NCI-H526 treated with DMSO at 0.1 percent for 48 hours (cell line): Measurements from ENCODE around the gene HMG20A.

ENCODE experiments used
- DNase-seq: peaks from one replicate; lab custom pipeline; 2025; lab: John Stamatoyannopoulos, UW

The HMG20A gene

GRCh38 chr15:77430213-77430612 lies 9.5 kb downstream of the HMG20A start:
- no peak for DNase-seq

GRCh38 chr15:77430652-77431051 lies 10.0 kb downstream of the HMG20A start:
- no peak for DNase-seq

- DNase-seq, result no peak
These were observed 16.1 kb downstream of the HMG20A start for GRCh38 chr15:77436822-77437221.

- DNase-seq, result no peak
These were observed 16.6 kb downstream of the HMG20A start for GRCh38 chr15:77437264-77437663.

DNA sequence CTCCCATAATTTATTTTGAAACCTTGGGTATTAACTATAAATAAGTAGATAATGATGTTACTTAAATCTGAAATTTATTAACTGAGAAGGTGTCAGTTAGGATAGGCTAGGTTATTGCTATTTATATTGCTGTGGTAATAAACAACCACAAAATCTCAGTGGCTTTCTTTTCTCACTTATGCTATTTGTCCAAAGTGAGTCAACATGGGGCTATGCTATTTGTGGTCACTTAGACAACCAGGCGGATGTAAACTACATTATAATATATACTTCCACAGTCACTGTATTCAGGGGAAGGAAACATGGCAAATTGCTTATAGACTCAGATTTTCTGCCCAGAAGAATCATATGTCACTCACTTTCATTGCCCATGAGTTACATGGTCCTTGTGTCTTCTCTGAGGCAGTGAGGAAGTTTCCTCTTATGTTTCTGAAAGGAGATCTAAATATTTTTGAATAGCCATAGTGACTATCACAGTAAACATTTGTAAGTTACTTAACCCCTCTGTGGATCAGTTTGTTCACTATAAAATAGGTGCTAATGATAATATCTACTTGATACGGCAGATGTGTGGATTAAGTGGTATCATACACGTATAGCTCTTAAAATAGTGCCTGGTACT lies 19.8 kb downstream of the HMG20A start:
- no peak for DNase-seq

DNA sequence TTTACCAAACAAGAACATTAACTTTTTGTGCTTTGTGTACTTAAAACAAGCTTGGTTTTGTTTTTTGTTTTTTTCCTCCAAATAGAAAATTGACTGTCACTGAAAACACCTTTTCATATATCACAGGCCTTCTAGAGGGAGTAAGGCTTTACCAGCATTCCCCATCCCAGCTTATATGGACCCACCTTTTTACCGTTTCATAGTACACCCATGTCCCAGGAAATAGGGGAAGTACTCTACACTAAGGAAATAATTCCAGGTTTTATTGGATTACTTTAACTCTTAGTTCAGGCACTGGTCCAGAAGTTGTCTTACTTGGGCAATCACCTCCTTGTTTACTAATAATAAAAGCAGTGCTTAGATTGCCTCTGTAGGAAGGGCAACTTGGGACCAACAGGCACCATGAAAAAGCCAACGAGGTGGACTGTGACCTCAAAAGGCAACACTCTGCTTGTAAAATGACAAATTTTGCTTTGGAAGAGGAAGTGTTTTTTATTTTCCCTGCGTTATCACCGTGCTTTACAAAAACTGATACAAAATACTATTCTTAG lies 26.2 kb downstream of the HMG20A start:
- no peak for DNase-seq

DNA sequence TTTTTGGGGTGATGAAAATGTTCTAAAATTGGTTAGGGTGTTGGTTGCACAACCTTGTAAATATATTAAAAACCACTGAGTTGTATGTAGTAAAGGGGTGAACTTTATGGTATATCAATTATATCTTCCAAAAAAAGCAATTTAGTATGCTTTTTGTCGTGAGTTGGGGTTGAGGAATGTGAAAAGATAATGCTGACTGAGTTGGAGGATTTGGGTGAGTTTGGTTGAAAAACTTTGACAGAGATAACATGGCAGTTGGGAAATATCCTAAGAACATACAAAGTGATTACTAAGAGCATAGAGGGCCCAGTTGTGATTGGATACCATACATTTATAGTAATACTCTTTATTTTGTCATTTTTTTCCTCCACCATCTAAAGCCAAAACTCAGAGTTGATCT lies 33.6 kb downstream of the HMG20A start:
- DNase-seq, result no peak

DNA sequence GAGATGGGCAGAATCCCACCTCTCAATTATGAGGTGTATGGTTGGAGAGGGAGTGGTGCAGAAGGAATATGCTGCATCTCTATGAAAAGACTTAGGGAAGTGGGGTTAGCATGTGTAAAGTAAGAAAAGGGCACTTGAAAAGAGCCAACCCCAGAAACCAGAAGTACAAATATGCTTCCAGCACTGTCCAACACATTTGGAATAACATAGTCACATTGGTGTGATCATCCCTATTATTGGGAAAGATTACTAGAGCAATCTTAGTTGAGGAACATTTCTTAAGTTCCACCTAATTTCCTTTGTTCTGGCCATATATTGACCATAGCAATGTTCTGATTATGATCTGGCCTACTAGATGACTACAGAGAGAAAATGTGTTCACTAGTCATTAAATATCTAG lies 34.3 kb downstream of the HMG20A start:
- DNase-seq, result no peak

- no peak for DNase-seq
These were observed 35.1 kb downstream of the HMG20A start for GRCh38 chr15:77455696-77456321.

GRCh38 chr15:77456746-77457145 lies 36.1 kb downstream of the HMG20A start:
- DNase-seq, result no peak

DNA sequence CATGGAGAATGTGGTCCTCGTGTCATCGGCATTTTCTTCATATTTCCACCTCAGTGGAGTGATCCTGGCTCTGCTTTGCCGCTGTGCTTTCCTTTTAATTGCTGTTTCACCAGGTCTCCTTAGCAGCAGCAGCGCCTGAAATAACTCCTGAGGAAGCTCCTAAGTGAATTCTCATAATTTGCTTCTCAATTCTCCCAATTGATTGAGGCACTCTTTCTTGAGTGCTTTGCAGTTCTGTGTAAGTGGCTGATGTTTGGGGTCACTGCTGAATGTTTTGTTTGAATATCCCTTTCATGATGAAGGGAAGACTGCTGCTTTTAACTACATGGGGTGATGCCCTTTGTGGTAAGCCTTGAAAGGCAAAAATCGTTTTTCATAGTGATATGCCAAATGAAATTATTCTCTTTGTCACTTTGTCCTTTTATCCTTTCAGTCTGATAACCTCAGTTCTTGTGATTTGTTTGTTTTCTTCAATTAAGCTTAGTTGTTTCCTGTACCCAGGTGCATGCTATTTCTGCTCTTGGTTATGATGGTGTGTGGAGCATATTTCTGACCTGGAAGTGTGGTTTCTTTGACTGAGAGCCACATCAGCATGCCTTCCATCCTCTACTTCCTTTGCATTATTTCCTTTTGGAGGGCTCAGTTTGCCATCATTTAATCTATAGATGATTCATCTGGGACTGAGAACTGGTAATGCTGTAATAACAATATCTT lies 36.7 kb downstream of the HMG20A start:
- no peak for DNase-seq

DNA sequence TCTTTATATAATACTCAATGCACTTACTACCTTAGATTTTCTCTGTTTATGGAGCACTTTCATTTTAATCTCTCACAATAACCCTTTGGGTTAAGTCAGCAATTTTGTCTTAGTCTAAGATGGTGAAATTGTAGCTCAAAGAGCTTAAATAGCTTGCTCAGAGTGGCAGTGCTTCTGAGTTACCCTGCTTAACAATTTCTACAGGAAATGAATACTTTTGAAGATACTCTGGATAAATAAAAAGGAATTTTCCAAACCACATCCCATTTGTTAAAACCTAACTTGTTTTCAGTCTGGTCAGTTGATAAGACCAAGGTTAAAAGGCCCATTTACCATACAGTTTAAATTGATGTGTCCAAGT lies 37.2 kb downstream of the HMG20A start:
- no peak for DNase-seq

DNA sequence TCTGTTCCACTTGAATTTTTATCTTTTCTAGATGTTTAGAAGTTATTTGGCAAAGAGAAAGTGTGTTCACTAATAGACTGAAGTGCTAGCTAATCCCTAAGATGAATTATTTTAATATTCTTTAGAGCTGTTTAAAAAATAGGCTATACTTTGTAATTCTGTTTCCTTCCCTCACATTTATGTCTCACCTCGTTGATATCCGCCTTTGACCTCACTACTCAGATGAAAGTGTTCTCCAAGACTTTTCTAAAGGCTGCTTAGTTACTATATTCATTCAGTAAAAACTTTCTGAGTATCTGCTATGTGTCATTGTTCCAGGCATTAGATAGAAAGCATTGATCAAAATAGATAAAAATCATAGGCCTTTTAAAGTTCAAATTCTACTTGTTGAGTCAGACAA lies 38.3 kb downstream of the HMG20A start:
- no peak for DNase-seq

DNA sequence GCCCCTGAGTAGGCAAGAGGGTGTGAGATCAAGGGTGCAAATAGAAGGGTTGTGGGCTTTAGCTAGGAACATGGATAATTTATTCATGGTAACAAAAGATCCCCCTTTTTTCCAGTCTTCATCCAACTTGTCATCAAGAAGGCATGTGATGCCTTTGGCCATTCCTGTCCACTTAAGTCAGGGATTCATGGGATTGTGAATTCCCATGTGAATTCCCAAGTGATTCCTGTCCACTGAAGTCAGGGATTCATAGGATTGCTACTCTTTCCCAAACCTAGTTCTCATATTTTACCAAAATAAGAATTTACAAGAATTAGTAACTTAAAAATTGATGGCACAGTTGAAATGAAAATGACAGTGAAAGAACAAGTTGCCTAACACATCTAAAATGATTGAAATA lies 40.8 kb downstream of the HMG20A start:
- no peak for DNase-seq

GRCh38 chr15:77464129-77464865 lies 43.6 kb downstream of the HMG20A start:
- no peak for DNase-seq

DNA sequence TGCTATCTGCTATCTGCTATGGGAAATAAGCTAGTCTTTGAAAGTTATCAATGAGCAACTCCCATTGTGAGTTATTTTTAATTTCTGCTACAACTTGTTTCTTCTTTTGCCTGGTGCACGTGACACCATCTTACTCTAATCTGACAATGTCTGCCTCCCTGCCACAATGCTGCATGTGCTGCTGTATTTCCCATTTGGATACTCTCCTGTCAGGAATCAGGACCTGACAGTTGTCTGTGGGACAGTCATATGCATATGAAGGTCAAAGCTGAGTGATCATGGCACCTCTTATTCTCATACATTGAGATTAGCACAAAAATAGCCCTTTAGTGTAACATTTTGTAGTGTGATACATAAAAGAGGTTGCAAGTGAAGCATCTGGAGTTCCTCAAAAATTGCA lies 45.8 kb downstream of the HMG20A start:
- DNase-seq, result no peak

- no peak for DNase-seq
These were observed 48.2 kb downstream of the HMG20A start for GRCh38 chr15:77468896-77469295.

DNA sequence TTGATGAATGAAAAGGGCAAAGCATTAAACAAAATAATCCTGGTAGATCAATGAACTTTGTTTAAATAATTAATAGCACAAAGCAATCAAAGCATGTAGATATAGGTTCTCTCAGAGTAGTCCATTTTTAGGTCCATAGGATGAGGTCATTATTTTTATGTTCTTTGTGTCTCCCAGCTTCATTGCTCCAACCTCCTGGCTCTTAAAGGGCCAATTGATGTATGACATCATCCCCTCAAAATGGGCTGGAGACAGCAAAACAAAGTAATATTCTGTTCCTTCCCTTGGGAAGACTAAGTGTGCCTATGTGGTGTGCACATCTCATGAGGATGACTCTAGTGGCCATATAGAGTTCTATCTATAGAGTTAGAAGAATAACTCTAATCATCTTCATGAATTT lies 49.5 kb downstream of the HMG20A start:
- DNase-seq, result no peak

GRCh38 chr15:77473328-77473727 lies 52.6 kb downstream of the HMG20A start:
- DNase-seq, result no peak

DNA sequence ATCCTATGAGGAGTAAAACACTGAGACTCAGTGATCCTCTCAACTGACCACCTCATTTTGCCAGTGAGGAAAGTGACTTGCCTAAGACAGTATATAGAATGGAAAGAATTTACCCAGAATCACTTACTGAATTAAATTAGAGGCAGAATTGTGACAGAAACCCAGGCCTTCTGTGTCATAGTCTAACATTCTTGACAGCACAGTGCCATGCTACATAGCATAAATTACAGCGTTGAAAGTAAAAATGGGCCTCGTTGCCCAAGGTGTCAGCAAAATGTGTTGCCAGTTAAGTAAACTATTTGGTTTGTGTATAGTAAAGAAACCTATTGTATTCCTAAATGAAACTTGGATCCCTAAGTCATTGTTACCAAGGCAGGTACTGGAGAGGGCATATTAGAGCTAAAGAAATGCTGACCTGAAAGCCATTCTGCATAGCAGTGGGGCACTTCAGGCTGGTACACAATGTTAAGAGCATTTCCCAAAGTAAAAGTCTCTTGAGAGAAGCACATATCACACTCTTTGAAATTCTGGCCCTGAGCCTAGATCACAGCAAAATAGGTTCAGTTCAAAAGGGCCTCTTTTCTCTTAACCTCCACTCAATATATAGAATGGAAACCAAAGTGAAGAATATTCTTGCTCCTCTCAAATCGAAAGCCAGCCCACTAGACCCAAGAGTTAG lies 53.8 kb downstream of the HMG20A start:
- no peak for DNase-seq

DNA sequence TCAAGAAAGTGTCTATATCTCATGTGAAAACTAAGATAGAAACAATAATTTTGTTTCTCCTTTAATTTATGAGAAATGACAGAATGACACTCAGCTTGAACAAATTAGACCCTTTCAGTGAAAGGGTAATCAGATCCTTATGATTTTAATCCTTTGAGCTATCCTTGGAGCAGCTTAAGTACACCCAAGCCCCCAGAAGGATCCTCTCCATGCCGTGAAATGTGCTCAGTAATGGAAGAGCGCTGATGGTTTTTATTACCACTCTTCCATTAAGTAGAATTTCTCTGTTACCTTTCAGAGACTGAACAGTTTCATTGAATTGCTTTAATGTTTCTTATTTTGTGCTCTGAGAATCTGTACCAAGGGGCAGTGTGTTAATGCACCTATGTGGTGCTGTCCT lies 54.3 kb downstream of the HMG20A start:
- no peak for DNase-seq

DNA sequence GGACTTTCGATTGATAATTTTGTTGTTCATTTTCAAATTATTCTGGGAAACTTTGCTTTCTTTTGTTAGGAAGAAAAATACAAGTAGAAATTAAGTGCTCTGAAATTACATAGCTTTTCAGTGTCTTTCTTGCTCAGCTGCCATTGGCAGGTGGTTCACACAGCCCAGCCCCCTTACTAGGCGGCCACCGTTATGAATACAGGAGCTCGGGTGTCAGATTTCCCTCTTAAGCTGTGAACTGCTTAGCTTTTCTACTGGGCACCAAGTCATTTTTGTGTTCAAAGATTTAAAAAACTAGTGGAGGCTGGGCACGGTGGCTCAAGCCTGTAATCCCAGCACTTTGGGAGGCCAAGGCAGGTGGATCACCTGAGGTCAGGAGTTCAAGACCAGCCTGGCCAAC lies 55.2 kb downstream of the HMG20A start:
- DNase-seq, result peak; percentile 27
